Astrocyte of the spinal cord (primary cell): ENCODE results near the gene ACIN1.
"Not testable (repeated sequence)": the region's sequence is repeated elsewhere in the genome, so short reads cannot be mapped to it uniquely, and the experiment has no call there.

Source experiments
- DNase-seq: peaks from one replicate; pipeline ENCODE4 v3.0.0; 2011; ENCODE audit warnings: low read depth, low spot score
- H3K4me3 ChIP-seq: 2 replicates; pipeline ENCODE4 v1.5.1; 2011; ENCODE audit warnings: low read depth, mild to moderate bottlenecking, low read length, moderate library complexity
- in situ Hi-C: cut with HindIII; loops from 2 replicates; pipeline ENCODE4 v1.10.0; 2017; ENCODE audit warnings: low sequenced_read_pairs
- TF ChIP-seq, protein P1 (sequence below): IDR thresholded peaks from 2 replicates; pipeline ENCODE4 v1.5.1; 2012; ENCODE audit warnings: low read depth, mild to moderate bottlenecking, low read length, inconsistent platforms

The ACIN1 gene

DNA sequence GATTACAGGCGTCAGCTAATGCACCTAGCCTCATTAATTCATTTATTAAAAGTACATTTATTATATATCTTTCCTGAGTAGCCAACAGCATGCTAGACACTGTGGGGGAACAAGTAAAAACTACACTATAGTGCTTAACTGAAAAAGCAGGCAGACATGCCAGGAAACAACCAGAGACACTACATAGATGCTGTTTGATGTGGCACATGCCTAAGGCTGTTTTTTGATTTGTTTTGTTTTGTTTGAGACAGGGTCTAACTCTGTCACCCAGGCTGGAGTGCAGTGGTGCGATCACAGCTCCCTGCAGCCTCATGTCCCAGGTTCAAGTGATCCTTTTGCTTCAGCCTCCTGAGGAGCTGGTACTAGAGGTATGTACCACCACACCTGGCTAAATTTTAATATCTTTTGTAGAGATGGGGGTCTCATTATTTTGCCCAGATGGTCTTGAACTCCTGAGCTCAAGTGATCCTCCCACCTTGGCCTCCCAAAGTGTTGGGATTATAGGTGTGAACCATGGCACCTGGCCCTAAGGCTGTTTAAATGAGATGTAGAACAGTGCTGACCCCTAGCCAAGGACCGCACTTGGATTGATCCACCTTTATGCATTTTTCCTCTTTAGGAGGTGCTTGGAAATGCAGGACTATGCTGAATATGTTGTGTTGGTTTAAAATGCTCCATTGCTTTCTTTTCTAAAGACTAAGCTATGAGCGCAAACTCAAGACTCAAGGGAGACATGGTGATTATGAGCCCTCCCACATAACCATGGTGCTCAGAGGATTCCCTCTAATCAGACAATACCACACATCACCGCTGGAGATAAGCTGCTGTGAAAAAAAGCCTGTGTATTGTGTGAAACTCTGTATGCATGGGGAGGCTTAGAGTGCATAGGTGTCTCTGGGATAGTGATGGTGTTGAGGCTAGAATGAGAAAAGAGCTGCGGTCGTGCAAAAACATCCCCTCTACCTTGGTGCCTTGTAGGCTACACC is 74.5 kb downstream of the ACIN1 start:
- H3K4me3 ChIP-seq: no peak overlapping the region
- in situ Hi-C loops: no loop called here
- TF ChIP-seq, protein P1, sequence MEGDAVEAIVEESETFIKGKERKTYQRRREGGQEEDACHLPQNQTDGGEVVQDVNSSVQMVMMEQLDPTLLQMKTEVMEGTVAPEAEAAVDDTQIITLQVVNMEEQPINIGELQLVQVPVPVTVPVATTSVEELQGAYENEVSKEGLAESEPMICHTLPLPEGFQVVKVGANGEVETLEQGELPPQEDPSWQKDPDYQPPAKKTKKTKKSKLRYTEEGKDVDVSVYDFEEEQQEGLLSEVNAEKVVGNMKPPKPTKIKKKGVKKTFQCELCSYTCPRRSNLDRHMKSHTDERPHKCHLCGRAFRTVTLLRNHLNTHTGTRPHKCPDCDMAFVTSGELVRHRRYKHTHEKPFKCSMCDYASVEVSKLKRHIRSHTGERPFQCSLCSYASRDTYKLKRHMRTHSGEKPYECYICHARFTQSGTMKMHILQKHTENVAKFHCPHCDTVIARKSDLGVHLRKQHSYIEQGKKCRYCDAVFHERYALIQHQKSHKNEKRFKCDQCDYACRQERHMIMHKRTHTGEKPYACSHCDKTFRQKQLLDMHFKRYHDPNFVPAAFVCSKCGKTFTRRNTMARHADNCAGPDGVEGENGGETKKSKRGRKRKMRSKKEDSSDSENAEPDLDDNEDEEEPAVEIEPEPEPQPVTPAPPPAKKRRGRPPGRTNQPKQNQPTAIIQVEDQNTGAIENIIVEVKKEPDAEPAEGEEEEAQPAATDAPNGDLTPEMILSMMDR: no peak
- no peak for DNase-seq

DNA sequence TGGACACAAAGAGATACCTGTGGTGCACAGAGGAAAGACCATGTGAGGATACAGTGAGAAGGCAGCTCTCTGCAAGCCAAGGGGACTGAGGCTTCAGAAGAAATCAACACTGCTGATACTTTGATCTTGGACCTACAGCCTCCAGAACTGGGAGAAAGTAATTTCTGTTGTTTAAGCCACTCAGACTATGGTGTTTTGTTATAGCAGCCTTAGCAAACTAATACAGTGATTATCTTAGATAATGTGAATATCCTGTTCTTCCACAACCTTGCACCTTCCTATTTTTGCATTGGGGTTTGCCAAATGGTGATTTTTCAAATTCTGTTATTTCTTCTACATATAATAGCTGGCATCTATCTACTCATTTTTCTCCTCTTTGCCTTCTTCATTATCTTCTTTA is 76.8 kb downstream of the ACIN1 start:
- H3K4me3 ChIP-seq: no peak overlapping the region
- no peak for DNase-seq
- TF ChIP-seq, protein P1: no peak
- in situ Hi-C loops: no loop called here

- in situ Hi-C loops: no loop called here
- TF ChIP-seq, protein P1: no peak
- DNase-seq: no peak
- no peak overlapping the region for H3K4me3 ChIP-seq
These were observed 77.8 kb downstream of the ACIN1 start for GRCh38 chr14:23017091-23017490.

GRCh38 chr14:23015618-23016017 is 79.3 kb downstream of the ACIN1 start:
- TF ChIP-seq, protein P1: no peak
- DNase-seq: no peak
- no peak overlapping the region for H3K4me3 ChIP-seq
- in situ Hi-C loops: no loop called here

GRCh38 chr14:23013749-23014054 is 81.2 kb downstream of the ACIN1 start:
- DNase-seq, in situ Hi-C loops, H3K4me3 ChIP-seq: not testable (repeated sequence)

GRCh38 chr14:23013054-23013748 is 81.7 kb downstream of the ACIN1 start:
- H3K4me3 ChIP-seq: no peak overlapping the region
- DNase-seq: no peak
- in situ Hi-C loops: no loop called here
- TF ChIP-seq, protein P1: no peak
